ENCODE results near the gene CEP83.

- TF ChIP-seq, protein P1, sequence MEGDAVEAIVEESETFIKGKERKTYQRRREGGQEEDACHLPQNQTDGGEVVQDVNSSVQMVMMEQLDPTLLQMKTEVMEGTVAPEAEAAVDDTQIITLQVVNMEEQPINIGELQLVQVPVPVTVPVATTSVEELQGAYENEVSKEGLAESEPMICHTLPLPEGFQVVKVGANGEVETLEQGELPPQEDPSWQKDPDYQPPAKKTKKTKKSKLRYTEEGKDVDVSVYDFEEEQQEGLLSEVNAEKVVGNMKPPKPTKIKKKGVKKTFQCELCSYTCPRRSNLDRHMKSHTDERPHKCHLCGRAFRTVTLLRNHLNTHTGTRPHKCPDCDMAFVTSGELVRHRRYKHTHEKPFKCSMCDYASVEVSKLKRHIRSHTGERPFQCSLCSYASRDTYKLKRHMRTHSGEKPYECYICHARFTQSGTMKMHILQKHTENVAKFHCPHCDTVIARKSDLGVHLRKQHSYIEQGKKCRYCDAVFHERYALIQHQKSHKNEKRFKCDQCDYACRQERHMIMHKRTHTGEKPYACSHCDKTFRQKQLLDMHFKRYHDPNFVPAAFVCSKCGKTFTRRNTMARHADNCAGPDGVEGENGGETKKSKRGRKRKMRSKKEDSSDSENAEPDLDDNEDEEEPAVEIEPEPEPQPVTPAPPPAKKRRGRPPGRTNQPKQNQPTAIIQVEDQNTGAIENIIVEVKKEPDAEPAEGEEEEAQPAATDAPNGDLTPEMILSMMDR (conservative IDR thresholded peaks at IDR 0.05 in 1 of 2, IDR thresholded peaks at IDR 0.05 in 1 of 2; ENCODE audit: low read depth in 1 of 2, low read length in 2 of 2), result no peak
- TF ChIP-seq EZH2 (IDR thresholded peaks at IDR 0.05; ENCODE audit: low read length, missing control alignments), result no peak
Measured at GRCh38 chr12:94261119-94261518, 198.5 kb downstream of the CEP83 start.

Data from fibroblast of lung (primary cell).